K562 (cell line): ENCODE data around the gene RGS9. TPM values are rescaled to one million over a fixed set of nuclear protein-coding genes. Genes with fewer than 3 reads are reported as not detected.
A peak's percentile ranks its signal among the peaks of the same experiment; 100 is the strongest.

Experiments used
- BRCA1 ChIP-seq, 2 experiments: fragments of 450-650 bp in 1 of 2; sonication (generic) in 1 of 2; formaldehyde crosslinking in 1 of 2; IDR thresholded peaks; 2 replicates each; pipeline versions ENCODE4 v1.5.0 to v1.6.1; 2017 to 2020; ENCODE audit warnings: mild to moderate bottlenecking in 1 of 2, missing genetic modification reagents in 1 of 2
- BRD9 ChIP-seq: fragments of 450-650 bp; IDR thresholded peaks from 2 replicates; pipeline ENCODE4 v1.6.1; 2018; ENCODE audit warnings: low read depth; ENCODE audit not compliant: partially characterized antibody
- ETV6 ChIP-seq, 3 experiments: fragments of 150-350 bp in 1 of 3; sonication (generic) in 1 of 3; formaldehyde crosslinking in 1 of 3; IDR thresholded peaks; 2 replicates each; pipeline versions ENCODE4 v1.6.1 to v1.8.0; 2014 to 2022; ENCODE audit warnings: borderline replicate concordance in 2 of 3, low read depth in 2 of 3, antibody characterized with exemption in 1 of 3, low read length in 1 of 3, mild to moderate bottlenecking in 1 of 3, missing genetic modification reagents in 1 of 3
- FOSL1 ChIP-seq: fragments of 200-800 bp; sonication (Bioruptor generic); conservative IDR thresholded peaks from 2 replicates; pipeline ENCODE4 v1.6.1; 2016; ENCODE audit warnings: missing genetic modification characterization, missing compliant biosample characterization
- FOXA3 ChIP-seq, 2 experiments: fragments of 450-650 bp in 1 of 2; sonication (generic) in 1 of 2; formaldehyde crosslinking; IDR thresholded peaks in 1 of 2; conservative IDR thresholded peaks in 1 of 2; 2 replicates each; pipeline versions ENCODE4 v1.4.0 to v1.8.0; 2020 to 2022; ENCODE audit warnings: mild to moderate bottlenecking in 2 of 2, missing genetic modification reagents in 1 of 2
- HMG20B ChIP-seq: fragments of 250-450 bp; sonication (Bioruptor Pico); IDR thresholded peaks from 2 replicates; pipeline ENCODE4 v1.5.0; 2021; ENCODE audit warnings: mild to moderate bottlenecking
- KLF10 ChIP-seq: fragments of 250-450 bp; sonication (Bioruptor Pico); IDR thresholded peaks from 2 replicates; pipeline ENCODE4 v1.6.1; 2021; ENCODE audit warnings: matching md5 sums
- LARP7 ChIP-seq: fragments of 450-650 bp; IDR thresholded peaks from 2 replicates; pipeline ENCODE4 v1.6.1; 2016
- MCM5 ChIP-seq: fragments of 450-650 bp; IDR thresholded peaks from 2 replicates; pipeline ENCODE4 v1.6.1; 2016; ENCODE audit warnings: low read depth
- MNT ChIP-seq, 2 experiments: fragments of 450-650 bp; conservative IDR thresholded peaks; 2 replicates each; pipeline ENCODE4 v1.6.1; 2017; ENCODE audit warnings: mild to moderate bottlenecking in 2 of 2, moderate library complexity in 2 of 2
- NFIC ChIP-seq: fragments of 450-650 bp; IDR thresholded peaks from 2 replicates; pipeline ENCODE4 v1.6.1; 2017; ENCODE audit warnings: mild to moderate bottlenecking, inconsistent platforms
- POLR2G ChIP-seq: fragments of 200-400 bp; formaldehyde crosslinking; IDR thresholded peaks from 2 replicates; pipeline ENCODE4 v1.6.1; 2017; ENCODE audit warnings: low read depth, mild to moderate bottlenecking, antibody characterized with exemption, low read length, moderate library complexity
- POLR2H ChIP-seq: IDR thresholded peaks from 2 replicates; pipeline ENCODE4 v1.6.1; 2016; ENCODE audit warnings: missing genetic modification characterization, low read depth, mild to moderate bottlenecking, control low read depth, missing compliant biosample characterization, moderate library complexity
- RBM34 ChIP-seq: fragments of 200-400 bp; formaldehyde crosslinking; IDR thresholded peaks from 2 replicates; pipeline ENCODE4 v1.6.1; 2018; ENCODE audit warnings: low read length, borderline replicate concordance; ENCODE audit not compliant: insufficient read depth
- SIN3B ChIP-seq: fragments of 450-650 bp; IDR thresholded peaks from 2 replicates; pipeline ENCODE4 v1.6.1; 2017; ENCODE audit warnings: low read depth, mild to moderate bottlenecking, moderate library complexity
- SMARCE1 ChIP-seq: fragments of 450-650 bp; IDR thresholded peaks from 2 replicates; pipeline ENCODE4 v1.7.1; 2016; ENCODE audit warnings: mild to moderate bottlenecking
- TAF1 ChIP-seq: IDR thresholded peaks from 2 replicates; pipeline ENCODE4 v1.6.1; 2011; ENCODE audit warnings: mild to moderate bottlenecking, low read length, moderate library complexity; ENCODE audit not compliant: insufficient read depth, control insufficient read depth, severe bottlenecking; ENCODE audit errors: extremely low read depth
- TEAD1 ChIP-seq, 2 experiments: fragments of 450-650 bp in 1 of 2; sonication (generic) in 1 of 2; formaldehyde crosslinking; IDR thresholded peaks; 2 replicates each; pipeline versions ENCODE4 v1.4.0 to v1.8.0; 2020 to 2022; ENCODE audit warnings: mild to moderate bottlenecking in 2 of 2, missing genetic modification reagents in 1 of 2
- ZBTB7A ChIP-seq: IDR thresholded peaks from 2 replicates; pipeline ENCODE4 v1.6.1; 2011; ENCODE audit warnings: low read depth, mild to moderate bottlenecking, low read length, moderate library complexity, borderline replicate concordance; ENCODE audit not compliant: control insufficient read depth
- ZEB2 ChIP-seq: fragments of 450-650 bp; IDR thresholded peaks from 2 replicates; pipeline ENCODE4 v1.6.1; 2016
- ZNF140 ChIP-seq: fragments of 250-450 bp; sonication (Bioruptor Pico); IDR thresholded peaks from 2 replicates; pipeline ENCODE4 v1.8.0; 2021; ENCODE audit warnings: moderate library complexity, mild to moderate bottlenecking, inconsistent platforms
- ZNF263 ChIP-seq: sonication (generic); formaldehyde crosslinking; IDR thresholded peaks from 2 replicates; pipeline ENCODE4 v1.8.0; 2022; ENCODE audit warnings: mild to moderate bottlenecking, missing genetic modification reagents, borderline replicate concordance
- ZNF449 ChIP-seq: fragments of 250-450 bp; sonication (Bioruptor Pico); IDR thresholded peaks from 2 replicates; pipeline ENCODE4 v1.8.0; 2022; ENCODE audit warnings: moderate library complexity, mild to moderate bottlenecking, inconsistent platforms
- ZNF778 ChIP-seq: fragments of 450-650 bp; formaldehyde crosslinking; IDR thresholded peaks from 2 replicates; pipeline ENCODE4 v1.4.0; 2020; ENCODE audit warnings: mild to moderate bottlenecking, moderate library complexity
- ZZZ3 ChIP-seq: fragments of 450-650 bp; IDR thresholded peaks from 2 replicates; pipeline ENCODE4 v1.6.1; 2016; ENCODE audit warnings: antibody characterized with exemption, mild to moderate bottlenecking, moderate library complexity
- polyA plus RNA-seq, 8 experiments: library from polyadenylated mRNA; depleted of rRNA in 4 of 8; stranded (reverse) in 5 of 8; unstranded in 3 of 8; fragments of >200 nt; fragmentation: Nextera tagmentation in 2 of 8; fragmentation: Illumina TruSeq in 1 of 8; extraction: Ambion mirVana in 2 of 8; extraction: Trizol in 1 of 8; gene quantifications; 2 replicates each; pipeline versions ENCODE4 v1.2.1 to v1.2.3, GENCODE V29; 2011 to 2014; ENCODE audit warnings: inconsistent platforms in 1 of 8, missing spikeins in 1 of 8
- total RNA-seq, 7 experiments: library from RNA; depleted of rRNA in 6 of 7; stranded (reverse); fragments of >200 nt in 6 of 7; fragmentation: Illumina TruSeq in 2 of 7; extraction: Trizol in 2 of 7; gene quantifications; 2 replicates each; pipeline versions ENCODE4 v1.2.1 to v1.2.3, GENCODE V29; 2011 to 2021; ENCODE audit warnings: low replicate concordance in 1 of 7

The RGS9 gene
- total and polyA plus RNA-seq, 9 of the 15 experiments (the other 6 are each of a cell fraction or from before 2014, with no cell fraction given), result 0.18 to 1.4 (median 0.55) TPM

- TF ChIP-seq RBM34, result no peak
- no peak for TF ChIP-seq ZZZ3
- TF ChIP-seq MNT (conservative IDR thresholded peaks at IDR 0.05), result peak; percentile 40 to 65; a peak in 2 of 4 replicates
- TF ChIP-seq POLR2H (tag), result no peak
- TF ChIP-seq TAF1, result no peak
- no peak for TF ChIP-seq BRCA1 (IDR thresholded peaks at IDR 0.05)
- no peak for TF ChIP-seq BRCA1 (CRISPR knock-in tag; IDR thresholded peaks at IDR 0.05)
- TF ChIP-seq NFIC, result no peak
- no peak for TF ChIP-seq FOSL1 (tag)
- TF ChIP-seq TEAD1 (CRISPR knock-in tag; IDR thresholded peaks at IDR 0.05), result 0 out of 4 replicates have a peak, but pooled peaks of 1 of the 2 experiments have one; percentile 45
- no peak for TF ChIP-seq HMG20B (CRISPR knock-in tag)
- TF ChIP-seq ZNF449 (CRISPR knock-in tag), result no peak
- peak; percentile 99 for TF ChIP-seq ZBTB7A
- TF ChIP-seq ZNF263, result peak; percentile 96
- no peak for TF ChIP-seq ZNF778 (CRISPR knock-in tag)
- TF ChIP-seq ZNF140 (CRISPR knock-in tag), result no peak
- TF ChIP-seq ETV6 (IDR thresholded peaks at IDR 0.05; ENCODE audit: borderline replicate concordance in 1 of 2, low read depth in 2 of 2, low read length in 1 of 2), result no peak
- no peak for TF ChIP-seq ETV6 (CRISPR knock-in tag; IDR thresholded peaks at IDR 0.05; ENCODE audit: borderline replicate concordance)
- peak; percentile 65; the same call in 1 of the 2 replicates for TF ChIP-seq SMARCE1
- TF ChIP-seq LARP7, result peak; percentile 62; the same call in 1 of the 2 replicates
- no peak for TF ChIP-seq KLF10
- TF ChIP-seq FOXA3 (CRISPR knock-in tag; conservative IDR thresholded peaks at IDR 0.05 in 1 of 2, IDR thresholded peaks at IDR 0.05 in 1 of 2), result no peak
- no peak for TF ChIP-seq BRD9
- TF ChIP-seq SIN3B, result no peak
- 0 out of 2 replicates have a peak, but pooled peaks have one; percentile 41 for TF ChIP-seq ZEB2
- TF ChIP-seq MCM5, result no peak
- TF ChIP-seq POLR2G, result peak; percentile 44
Measured at GRCh38 chr17:65100316-65101140, 36.6 kb upstream of the RGS9 start (continued).
